PFSK-1 (cell line): ENCODE measurements around the gene COA3.

Source experiments
- FOXP2 ChIP-seq: optimal IDR thresholded peaks from 2 replicates; pipeline ENCODE3; 2011; ENCODE audit warnings: borderline replicate concordance, control low read depth, inconsistent platforms; ENCODE audit not compliant: insufficient read depth; ENCODE audit errors: extremely low read length, extremely low read depth
- POLR2AphosphoS5 ChIP-seq: IDR thresholded peaks from 2 replicates; pipeline ENCODE4 v1.6.1; 2012; ENCODE audit warnings: low read depth, mild to moderate bottlenecking, control low read depth, low read length, moderate library complexity
- REST ChIP-seq, 2 experiments: IDR thresholded peaks; 2 replicates each; pipeline versions ENCODE4 v1.6.1 to v1.8.0; 2011 to 2012; ENCODE audit warnings: low read depth in 2 of 2, low read length in 2 of 2, control low read depth in 1 of 2, inconsistent platforms in 1 of 2, mild to moderate bottlenecking in 1 of 2, moderate library complexity in 1 of 2; ENCODE audit not compliant: insufficient read depth in 1 of 2
- SIN3A ChIP-seq: IDR thresholded peaks from 2 replicates; pipeline ENCODE4 v1.6.1; 2012; ENCODE audit warnings: mild to moderate bottlenecking, low read length, moderate library complexity, borderline replicate concordance; ENCODE audit not compliant: insufficient read depth
- TAF1 ChIP-seq: IDR thresholded peaks from 2 replicates; pipeline ENCODE4 v1.6.1; 2012; ENCODE audit warnings: low read length, control low read depth, borderline replicate concordance; ENCODE audit not compliant: insufficient read depth

Gene COA3

GRCh38 chr17:42748908-42749798, 49.4 kb downstream of the COA3 start:
- no peak for TF ChIP-seq FOXP2
- no peak for TF ChIP-seq TAF1
- no peak for TF ChIP-seq POLR2AphosphoS5
- TF ChIP-seq REST (IDR thresholded peaks at IDR 0.05; ENCODE audit: insufficient read depth in 1 of 2, low read depth in 2 of 2, low read length in 2 of 2) = no peak
- no peak for TF ChIP-seq SIN3A

- TF ChIP-seq REST (IDR thresholded peaks at IDR 0.05; ENCODE audit: insufficient read depth in 1 of 2, low read depth in 2 of 2, low read length in 2 of 2) (no peak), FOXP2 (no peak), SIN3A (no peak), TAF1 (no peak), POLR2AphosphoS5 (no peak)
Measured at GRCh38 chr17:42748202-42748907, 50.1 kb downstream of the COA3 start.
